Measurements from ENCODE around the gene MYO16.

Gene MYO16

DNA sequence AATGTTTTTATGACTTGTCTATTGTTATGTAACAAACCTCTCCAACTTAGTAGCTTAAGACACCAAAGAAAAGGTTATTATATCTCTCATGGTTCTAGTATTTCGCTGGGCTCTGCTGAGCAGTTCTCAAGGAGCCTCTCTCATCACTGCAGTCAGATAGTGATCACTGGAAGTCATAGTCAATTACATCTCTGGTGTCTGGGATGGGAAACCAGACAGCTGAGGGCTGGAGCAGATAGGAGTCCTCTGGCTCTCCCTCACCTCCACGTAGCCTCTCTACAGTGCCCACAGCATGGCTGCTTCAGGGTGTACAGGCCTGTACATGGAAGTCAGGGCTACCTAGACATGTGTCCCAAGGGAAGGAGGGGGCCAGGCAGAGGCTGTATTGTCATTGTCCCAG is 507.5 kb downstream of the MYO16 start:
- no peak for DNase-seq

- DNase-seq = no peak
These were observed 509.9 kb downstream of the MYO16 start for GRCh38 chr13:109139346-109139745.

GRCh38 chr13:109140054-109140453 is 510.6 kb downstream of the MYO16 start:
- no peak for DNase-seq

DNA sequence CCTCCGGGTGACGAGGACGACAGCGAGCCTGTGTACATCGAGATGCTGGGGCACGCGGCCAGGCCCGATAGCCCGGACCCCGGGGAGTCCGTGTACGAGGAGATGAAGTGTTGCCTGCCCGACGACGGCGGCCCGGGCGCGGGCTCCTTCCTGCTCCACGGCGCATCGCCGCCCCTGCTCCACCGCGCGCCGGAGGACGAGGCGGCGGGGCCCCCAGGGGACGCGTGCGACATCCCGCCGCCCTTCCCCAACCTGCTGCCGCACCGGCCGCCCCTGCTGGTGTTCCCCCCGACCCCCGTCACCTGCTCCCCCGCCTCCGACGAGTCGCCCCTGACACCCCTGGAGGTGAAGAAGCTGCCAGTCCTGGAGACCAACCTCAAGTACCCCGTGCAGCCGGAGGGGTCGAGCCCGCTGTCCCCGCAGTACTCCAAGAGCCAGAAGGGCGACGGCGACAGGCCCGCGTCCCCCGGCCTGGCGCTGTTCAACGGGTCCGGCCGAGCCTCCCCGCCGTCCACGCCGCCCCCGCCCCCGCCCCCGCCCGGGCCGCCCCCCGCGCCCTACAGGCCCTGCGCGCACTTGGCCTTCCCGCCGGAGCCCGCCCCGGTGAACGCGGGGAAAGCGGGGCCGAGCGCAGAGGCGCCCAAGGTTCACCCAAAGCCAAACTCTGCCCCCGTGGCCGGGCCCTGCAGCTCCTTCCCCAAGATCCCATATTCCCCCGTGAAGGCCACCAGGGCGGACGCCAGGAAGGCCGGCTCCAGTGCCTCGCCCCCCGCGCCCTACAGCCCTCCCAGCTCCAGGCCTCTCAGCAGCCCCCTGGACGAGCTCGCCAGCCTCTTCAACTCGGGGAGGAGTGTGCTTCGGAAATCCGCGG is 511.3 kb downstream of the MYO16 start:
- no peak for DNase-seq

GRCh38 chr13:109141706-109142105 is 512.3 kb downstream of the MYO16 start:
- no peak for DNase-seq

GRCh38 chr13:109144693-109145437 is 515.5 kb downstream of the MYO16 start:
- DNase-seq = no peak

DNA sequence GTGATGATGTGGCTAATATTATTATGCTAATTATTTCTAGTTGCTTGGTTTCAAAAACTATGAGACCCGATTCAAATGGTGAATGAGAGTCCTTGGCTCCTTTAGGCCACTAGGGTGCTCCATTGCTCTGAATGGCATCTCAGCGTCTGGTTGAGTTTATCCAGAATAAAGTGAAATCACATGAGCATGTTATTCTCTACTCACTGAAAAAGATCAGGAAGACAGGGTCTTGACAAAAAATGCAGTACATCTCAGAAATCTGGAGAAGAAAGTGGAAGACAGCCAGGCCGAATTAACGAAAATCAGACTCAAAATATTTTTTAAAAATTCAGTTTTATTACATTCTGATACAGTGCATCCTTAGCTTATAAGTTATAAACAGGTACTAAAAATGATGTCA is 516.2 kb downstream of the MYO16 start:
- DNase-seq = no peak

GRCh38 chr13:109146393-109146792 is 517.0 kb downstream of the MYO16 start:
- DNase-seq = no peak

- no peak for DNase-seq
These were observed 517.7 kb downstream of the MYO16 start for GRCh38 chr13:109146912-109147647.

DNA sequence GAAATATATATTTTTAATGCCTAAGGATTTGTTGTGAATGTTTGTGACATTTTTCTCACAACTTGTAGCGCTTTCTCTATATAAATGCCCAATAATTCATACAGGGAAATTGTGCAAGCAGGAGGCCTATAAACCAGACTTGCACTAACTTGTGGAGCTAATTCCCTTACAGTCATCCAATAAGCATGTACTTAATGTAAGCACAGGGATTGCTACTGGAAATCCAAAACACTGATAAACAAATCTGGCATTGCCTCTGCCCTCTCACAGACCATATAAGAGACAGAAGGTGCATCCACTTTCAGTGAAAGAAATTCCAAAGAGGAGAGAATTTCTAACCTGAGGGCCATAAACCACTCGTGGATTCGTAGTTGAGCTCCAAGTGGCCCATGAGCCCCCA is 518.8 kb downstream of the MYO16 start:
- DNase-seq = no peak

- no peak for DNase-seq
These were observed 521.3 kb downstream of the MYO16 start for GRCh38 chr13:109150696-109151095.

DNA sequence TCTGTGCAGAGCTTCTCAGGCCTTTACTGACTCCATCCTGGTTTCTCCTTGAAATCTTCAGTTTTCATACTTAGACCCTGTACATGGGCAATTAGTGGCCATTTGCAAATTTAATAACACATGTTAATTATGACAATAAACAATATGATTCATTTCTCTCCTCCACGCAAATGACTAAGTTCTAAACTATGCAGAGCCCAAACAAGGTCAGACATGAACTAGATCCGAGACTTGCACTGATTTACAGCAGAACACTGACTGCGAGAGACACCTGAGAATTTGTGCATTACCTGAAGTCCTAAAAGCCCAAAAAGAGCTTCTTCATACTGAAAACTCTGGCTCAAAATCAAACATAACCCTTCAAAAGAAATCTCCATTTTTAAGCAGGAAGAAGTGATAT is 521.8 kb downstream of the MYO16 start:
- no peak for DNase-seq

DNA sequence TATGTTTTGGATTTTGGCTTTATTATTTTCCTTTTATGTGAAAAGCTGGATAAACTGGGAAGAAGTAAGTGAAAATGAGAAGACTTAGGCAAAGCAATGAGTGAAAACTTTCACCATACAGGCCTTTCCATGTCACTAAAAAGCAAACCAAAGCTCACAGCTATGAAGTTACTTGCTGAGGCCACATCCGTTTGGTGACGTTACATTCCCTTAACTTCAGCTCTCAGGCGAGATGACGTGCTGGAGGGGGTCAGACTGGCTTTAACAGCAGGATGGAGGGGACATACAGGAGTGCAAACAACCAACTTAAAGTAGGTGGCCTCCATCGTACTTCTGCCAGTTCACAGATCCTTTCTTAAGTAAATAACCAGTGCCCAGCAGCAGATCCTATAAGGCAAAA is 522.3 kb downstream of the MYO16 start:
- DNase-seq = no peak

- DNase-seq = no peak
These were observed 523.0 kb downstream of the MYO16 start for GRCh38 chr13:109152311-109152820.

GRCh38 chr13:109152941-109153340 is 523.5 kb downstream of the MYO16 start:
- no peak for DNase-seq

DNA sequence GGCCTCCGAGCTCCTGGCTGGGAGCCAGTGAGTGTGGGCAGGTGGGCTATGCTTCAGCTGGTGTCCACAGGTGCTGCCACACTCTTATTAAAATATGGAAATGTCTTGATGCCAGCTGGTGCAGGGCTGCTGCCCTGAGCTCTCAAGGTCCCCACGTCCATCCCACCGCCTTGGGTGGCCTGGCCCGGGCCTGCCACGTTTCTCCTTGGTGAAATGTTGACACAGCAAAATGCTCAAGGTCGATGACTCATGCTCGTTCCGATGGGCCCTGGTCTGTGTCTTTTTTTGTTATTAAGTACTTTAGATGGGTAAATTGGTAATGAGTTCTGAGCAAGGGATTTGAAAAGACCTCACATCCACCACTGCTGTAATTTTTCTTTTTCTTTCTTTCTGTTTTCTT is 524.7 kb downstream of the MYO16 start:
- DNase-seq = no peak

DNA sequence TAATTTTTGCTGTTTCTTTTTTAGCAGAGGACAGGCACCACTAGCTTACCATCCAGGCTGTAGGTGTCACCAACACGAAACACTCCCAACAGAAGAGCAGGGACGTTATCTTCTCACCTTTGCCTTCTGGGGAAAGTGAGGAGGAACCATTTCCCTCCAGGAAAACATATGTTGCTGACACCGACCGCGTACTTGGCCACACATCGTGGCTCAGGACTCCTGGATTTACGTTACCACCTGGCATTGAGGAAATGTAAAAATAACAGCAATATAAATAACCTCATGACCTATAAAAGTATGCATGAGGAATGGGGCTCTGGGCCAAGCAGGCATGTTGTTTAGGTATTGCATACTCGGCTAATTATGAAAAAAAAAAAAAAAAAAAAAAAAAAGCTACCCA is 525.1 kb downstream of the MYO16 start:
- no peak for DNase-seq

DNA sequence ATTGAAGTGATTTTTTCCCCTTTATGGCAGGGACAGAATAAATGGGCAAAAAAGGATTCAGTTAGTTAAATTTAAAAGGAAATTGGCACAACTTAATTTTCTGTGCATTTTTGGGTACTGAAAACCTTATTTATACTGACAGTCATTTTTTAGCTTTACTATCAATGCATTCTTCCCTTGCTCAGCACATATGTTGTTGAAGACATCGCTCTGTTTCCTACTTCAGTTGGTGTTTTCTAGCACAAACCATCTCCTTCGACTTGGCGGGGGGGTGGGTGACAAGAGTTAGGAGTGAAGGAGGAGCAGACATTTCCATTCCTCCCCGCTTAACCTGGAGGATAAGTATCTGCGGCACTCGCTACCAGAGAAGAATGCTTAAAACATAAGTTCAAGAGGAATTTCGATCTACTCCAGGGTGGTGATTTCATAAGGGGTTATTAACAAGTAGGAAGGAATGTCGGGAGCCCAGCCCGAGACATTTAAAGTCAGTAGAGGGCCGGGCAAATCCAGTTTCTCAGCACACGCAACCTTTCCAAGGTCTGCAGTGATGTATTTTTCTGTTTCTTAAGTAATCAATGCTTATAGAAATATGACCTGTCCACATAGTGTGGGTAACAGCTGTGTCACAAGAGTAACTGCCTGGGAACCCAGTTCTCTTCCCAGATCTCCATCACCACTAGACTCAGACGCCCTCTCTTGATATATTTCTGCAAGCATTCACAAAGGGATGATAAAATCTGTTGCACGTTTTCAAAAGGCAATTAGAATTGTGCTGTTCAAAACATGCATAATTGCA is 525.8 kb downstream of the MYO16 start:
- no peak for DNase-seq

DNA sequence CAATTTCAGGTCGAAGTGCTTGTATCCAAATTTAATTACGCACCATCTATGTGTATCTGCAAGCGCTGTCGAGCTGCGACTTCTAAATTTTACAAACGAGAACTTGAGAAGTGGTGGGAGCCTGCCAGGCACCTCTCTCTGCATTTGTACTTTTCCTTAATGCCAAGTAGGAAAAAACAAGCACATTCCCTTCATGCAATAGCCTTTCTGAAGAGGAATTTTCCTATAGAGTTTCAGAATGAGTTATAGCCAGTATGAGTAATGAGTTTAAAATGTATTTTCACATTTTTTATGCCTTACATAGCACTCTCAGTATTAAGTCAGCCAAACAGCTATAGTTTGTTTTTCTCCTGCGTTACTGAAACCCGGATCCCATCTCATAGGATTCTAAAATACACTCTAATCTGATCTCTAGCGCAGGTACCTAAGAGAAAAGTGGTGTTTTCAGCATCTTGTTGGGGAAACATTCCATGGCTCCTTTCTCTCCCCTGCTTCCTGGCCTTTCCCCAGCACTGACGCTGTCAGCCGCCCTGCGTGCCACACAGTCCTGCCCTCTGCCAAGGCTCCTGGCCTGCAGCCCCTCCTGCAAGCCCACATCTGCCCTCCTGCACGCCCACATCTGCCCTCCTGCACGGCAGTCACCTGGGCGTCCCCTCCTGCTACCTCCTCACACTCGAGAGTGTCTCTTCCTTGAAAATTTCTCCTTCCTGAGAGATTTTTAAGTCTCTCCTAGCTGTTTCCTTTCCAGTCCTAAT is 526.9 kb downstream of the MYO16 start:
- DNase-seq = no peak

GRCh38 chr13:109157275-109157674 is 527.9 kb downstream of the MYO16 start:
- no peak for DNase-seq

DNA sequence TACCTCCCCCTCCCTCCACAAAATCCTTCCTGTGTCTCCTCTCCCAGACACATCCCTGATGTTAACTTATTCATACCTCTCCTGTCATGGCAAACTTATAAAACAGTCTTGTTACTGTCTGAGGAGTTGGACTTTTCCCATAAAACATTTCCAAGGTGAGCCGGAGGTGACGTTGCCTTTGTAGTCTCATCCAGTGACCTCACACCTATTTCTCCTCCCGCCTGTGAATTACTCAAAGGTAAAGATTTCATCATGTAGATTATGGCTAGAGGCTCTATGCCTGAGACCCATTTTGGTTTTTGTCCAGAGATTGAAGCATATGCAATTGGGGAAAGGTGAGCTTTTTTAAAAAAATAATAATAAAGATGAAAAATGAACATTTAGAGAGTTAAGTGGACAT is 529.0 kb downstream of the MYO16 start:
- no peak for DNase-seq
